ENCODE results near the gene GIMAP5. TPM values are rescaled to one million over a fixed set of nuclear protein-coding genes. Genes with fewer than 3 reads are reported as not detected.

The GIMAP5 gene
- total and polyA plus RNA-seq, 3 donors from 2014 or later: 8.4 to 13.6 (median 10.6) TPM

GRCh38 chr7:150732786-150733481, 4.3 kb upstream of the GIMAP5 start:
- WGBS, 2 donors: 81 to 89% methylated on average over 5 of the region's 5 CpGs
- intact Hi-C loops (cut with DNase I; ENCODE audit: low total_unique reads): no loop called here

GRCh38 chr7:150733482-150734095, 3.6 kb upstream of the GIMAP5 start:
- TF ChIP-seq, protein P1, sequence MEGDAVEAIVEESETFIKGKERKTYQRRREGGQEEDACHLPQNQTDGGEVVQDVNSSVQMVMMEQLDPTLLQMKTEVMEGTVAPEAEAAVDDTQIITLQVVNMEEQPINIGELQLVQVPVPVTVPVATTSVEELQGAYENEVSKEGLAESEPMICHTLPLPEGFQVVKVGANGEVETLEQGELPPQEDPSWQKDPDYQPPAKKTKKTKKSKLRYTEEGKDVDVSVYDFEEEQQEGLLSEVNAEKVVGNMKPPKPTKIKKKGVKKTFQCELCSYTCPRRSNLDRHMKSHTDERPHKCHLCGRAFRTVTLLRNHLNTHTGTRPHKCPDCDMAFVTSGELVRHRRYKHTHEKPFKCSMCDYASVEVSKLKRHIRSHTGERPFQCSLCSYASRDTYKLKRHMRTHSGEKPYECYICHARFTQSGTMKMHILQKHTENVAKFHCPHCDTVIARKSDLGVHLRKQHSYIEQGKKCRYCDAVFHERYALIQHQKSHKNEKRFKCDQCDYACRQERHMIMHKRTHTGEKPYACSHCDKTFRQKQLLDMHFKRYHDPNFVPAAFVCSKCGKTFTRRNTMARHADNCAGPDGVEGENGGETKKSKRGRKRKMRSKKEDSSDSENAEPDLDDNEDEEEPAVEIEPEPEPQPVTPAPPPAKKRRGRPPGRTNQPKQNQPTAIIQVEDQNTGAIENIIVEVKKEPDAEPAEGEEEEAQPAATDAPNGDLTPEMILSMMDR (IDR thresholded peaks at IDR 0.05): no peak
- TF ChIP-seq POLR2A (IDR thresholded peaks at IDR 0.05): no peak
- Histone ChIP-seq H3K4me3 (no peak overlapping the region), H3K27ac (no peak overlapping the region), H3K4me1 (no peaks in the 10 kb centered on the region), H3K36me3 (ENCODE audit: low read depth, missing control alignments) (no peaks in the 10 kb centered on the region), H3K9me3 (no peaks in the 10 kb centered on the region), H3K27me3 (no peaks in the 10 kb centered on the region)
- intact Hi-C loops (cut with DNase I; ENCODE audit: low total_unique reads): no loop called here
- WGBS, 2 donors: 92 to 94% methylated on average over 5 of the region's 5 CpGs
- no peak for DNase-seq

More at GRCh38 chr7:150732786-150733481, 4.3 kb upstream of the GIMAP5 start:
- Histone ChIP-seq H3K9me3 (no peaks in the 10 kb centered on the region), H3K36me3 (ENCODE audit: low read depth, missing control alignments) (no peaks in the 10 kb centered on the region), H3K4me3 (no peak overlapping the region), H3K27ac (no peak overlapping the region), H3K4me1 (no peaks in the 10 kb centered on the region), H3K27me3 (no peaks in the 10 kb centered on the region)
- no peak for DNase-seq
- TF ChIP-seq, protein P1 (IDR thresholded peaks at IDR 0.05): no peak
- TF ChIP-seq POLR2A (IDR thresholded peaks at IDR 0.05): no peak

- H3K27ac ChIP-seq: no peak overlapping the region
- no peaks in the 10 kb centered on the region for H3K9me3 ChIP-seq
- H3K4me1 ChIP-seq: no peaks in the 10 kb centered on the region
- H3K4me3 ChIP-seq: no peak overlapping the region
- TF ChIP-seq, protein P1 (IDR thresholded peaks at IDR 0.05): no peak
- intact Hi-C loops (cut with DNase I; ENCODE audit: low total_unique reads): no loop called here
- no peaks in the 10 kb centered on the region for H3K36me3 ChIP-seq (ENCODE audit: low read depth, missing control alignments)
- H3K27me3 ChIP-seq: no peaks in the 10 kb centered on the region
- WGBS, 2 donors: 85 to 89% methylated on average over 3 of the region's 3 CpGs
- no peak for DNase-seq
Observed at GRCh38 chr7:150734254-150734653, 3.0 kb upstream of the GIMAP5 start.

DNA sequence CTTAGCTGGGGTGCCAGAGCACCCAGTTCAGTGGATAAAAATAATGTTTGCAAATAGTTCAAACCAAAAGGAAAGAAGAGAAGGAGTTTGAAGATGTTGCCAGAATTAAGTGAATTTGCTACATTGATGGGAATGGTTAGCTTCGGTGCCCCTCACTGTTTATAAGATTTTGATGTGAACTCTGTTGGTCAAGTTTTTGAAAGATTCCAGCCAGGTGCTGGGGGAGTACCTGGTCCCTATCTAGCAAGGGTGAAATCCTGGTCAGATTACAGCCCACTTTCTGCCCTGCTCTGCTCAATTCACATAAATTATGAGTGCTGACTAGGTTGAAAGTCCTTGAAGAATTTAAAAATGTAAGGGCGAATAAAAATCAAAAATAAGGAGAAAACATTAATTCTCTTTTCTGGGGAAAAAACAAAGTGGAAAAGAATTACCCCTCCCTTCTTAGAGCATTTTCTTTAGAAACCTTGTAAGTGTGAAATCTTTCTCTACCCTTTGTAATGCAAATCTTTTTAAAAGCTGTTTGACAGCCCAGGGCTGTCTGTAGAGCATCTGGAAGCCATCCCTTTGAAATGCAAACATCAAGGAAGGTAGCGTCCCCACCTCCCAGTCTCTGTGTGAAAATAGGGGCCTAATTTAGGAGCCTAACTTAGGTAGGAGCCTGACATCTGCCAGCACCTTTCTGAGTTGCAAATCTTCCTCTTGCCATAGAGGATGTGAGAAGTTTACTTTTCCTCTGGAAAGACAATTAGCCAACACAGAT, 1.4 kb upstream of the GIMAP5 start:
- no peak overlapping the region for H3K27ac ChIP-seq
- 78 to 84% methylated on average over 3 of the region's 3 CpGs for WGBS, 2 donors

More for the DNA sequence above, 1.4 kb upstream of the GIMAP5 start:
- Histone ChIP-seq H3K27me3 (no peaks in the 10 kb centered on the region), H3K36me3 (ENCODE audit: low read depth, missing control alignments) (no peaks in the 10 kb centered on the region), H3K4me1 (no peaks in the 10 kb centered on the region), H3K4me3 (no peak overlapping the region), H3K9me3 (no peaks in the 10 kb centered on the region)
- TF ChIP-seq POLR2A (IDR thresholded peaks at IDR 0.05): no peak
- TF ChIP-seq, protein P1 (IDR thresholded peaks at IDR 0.05): no peak
- intact Hi-C loops (cut with DNase I; ENCODE audit: low total_unique reads): no loop called here
- no peak for DNase-seq
